Suppressor macrophage treated with lipopolysaccharide for 4 hours (primary cell): ENCODE data around the gene HDAC4.

ENCODE experiments used
- DNase-seq: peaks from one replicate; pipeline ENCODE4 v3.0.0-alpha.2; 2020

Gene HDAC4

GRCh38 chr2:239014458-239015217 is 386.2 kb downstream of the HDAC4 start:
- DNase-seq = no peak

DNA sequence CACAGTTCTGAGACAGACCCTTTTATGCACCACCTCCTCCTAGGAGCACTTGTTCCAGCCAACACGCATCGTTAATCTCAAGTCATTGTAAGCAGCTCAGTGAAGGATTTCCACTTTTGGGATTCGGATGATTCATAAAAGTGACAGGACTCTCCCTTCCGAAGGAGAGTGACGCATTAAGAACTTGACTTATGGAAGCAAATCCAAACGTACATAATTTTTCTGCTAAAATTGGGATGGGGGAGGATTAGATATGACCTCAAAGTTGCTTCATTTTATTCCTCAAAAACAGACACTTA is 387.2 kb downstream of the HDAC4 start:
- DNase-seq = no peak

- no peak for DNase-seq
Observed at GRCh38 chr2:239012936-239013677, 387.7 kb downstream of the HDAC4 start.

- DNase-seq = no peak
Observed at GRCh38 chr2:239012228-239012627, 388.6 kb downstream of the HDAC4 start.

- DNase-seq = no peak
Observed at GRCh38 chr2:239009589-239009961, 391.2 kb downstream of the HDAC4 start.

DNA sequence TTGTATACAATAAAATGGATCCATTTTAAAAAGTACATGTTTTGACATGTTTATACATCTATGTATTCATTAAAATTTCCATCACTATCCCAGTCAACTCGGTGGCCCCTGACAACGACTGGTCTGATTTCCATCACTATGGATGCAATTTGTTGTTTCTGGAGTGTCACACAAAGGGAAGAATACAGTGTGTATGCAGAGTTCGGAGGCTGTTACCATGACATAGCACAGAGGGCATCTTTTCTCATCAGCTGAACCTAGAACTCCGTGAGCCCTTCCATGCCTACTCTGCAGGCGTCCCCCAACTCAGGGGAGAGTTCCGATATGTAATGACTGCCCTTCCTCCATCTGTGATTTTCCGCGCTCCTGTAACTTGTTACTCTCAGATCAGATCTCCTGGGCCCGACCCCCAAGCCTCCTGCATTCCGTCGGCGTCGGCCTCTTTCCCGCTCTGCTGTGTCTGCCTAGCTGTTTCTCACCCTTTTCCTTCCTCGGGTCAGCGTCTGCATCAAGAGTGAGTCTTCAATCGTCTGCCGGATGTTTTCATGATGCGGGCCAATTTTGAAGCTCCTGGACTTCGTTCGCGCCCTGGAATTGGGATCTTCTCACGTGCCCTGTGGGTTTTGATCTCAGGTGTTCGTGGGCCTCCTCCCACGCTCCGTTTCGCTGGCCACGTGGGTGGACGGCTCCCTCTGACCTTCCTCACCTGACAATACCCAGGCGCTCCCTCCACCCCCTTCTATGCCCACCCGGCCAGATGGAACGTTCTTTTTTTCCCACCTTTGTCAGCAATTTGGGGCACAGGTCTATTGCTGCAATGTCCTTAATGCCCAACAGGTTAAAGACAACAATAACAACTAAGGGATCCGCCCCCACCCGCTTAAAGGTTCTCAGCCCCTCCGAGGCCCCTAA is 391.9 kb downstream of the HDAC4 start:
- no peak for DNase-seq

GRCh38 chr2:239008004-239008403 is 392.8 kb downstream of the HDAC4 start:
- no peak for DNase-seq

GRCh38 chr2:239006622-239007285 is 394.1 kb downstream of the HDAC4 start:
- DNase-seq = no peak

DNA sequence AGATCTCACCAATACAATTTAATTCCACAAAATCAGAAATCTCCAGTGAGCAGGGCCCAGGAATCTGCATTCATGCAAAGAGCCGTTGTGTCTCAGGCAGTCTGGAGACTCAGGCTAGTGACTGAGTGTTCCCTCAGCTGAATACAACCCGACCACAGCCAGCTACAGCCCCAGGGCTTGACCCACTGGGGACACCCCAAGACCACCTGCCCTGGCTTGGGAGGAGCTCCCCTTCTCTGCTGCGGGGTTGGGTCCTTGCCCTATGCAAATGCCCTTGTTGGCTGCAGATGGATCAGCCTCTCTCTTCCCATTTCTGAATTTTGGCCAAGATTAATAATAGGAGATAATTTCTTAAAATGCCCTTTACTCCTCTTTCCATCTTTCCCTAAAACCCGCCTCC is 395.2 kb downstream of the HDAC4 start:
- DNase-seq = no peak

DNA sequence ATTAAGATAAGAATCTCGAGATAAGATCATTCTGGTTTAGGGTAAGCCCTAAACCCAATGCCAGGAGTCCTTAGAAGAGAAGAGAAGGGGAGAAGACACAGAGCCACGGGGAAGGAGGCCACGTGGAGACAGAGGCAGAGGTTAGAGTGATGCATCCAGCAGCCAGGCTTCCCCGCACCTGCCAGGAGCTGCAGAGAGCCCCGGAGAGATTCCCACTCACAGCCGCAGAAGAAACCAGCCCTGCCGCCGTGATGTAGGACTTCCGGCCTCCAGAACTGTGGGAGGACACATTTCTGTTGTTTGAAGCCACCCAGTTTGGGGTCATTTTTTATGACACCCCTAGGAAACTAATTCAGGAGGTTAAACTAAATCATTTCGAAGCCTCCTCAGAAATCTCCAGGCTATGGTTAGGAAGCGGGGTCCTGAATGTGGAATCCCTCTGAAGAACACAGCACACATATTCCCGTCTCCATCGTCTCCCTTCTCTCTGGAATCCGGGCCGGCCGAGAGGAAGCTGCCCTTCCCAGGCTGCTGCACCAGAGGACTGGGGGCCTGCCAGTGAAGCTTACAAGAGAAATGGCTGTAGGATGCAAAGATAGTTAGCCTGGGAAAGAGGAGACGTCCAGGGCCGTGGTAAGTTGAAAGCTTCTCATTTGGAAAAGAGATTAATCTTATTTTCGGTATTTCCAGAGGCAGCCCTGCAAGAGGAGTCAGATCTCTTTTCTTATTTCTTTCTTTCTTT is 396.4 kb downstream of the HDAC4 start:
- DNase-seq = no peak

DNA sequence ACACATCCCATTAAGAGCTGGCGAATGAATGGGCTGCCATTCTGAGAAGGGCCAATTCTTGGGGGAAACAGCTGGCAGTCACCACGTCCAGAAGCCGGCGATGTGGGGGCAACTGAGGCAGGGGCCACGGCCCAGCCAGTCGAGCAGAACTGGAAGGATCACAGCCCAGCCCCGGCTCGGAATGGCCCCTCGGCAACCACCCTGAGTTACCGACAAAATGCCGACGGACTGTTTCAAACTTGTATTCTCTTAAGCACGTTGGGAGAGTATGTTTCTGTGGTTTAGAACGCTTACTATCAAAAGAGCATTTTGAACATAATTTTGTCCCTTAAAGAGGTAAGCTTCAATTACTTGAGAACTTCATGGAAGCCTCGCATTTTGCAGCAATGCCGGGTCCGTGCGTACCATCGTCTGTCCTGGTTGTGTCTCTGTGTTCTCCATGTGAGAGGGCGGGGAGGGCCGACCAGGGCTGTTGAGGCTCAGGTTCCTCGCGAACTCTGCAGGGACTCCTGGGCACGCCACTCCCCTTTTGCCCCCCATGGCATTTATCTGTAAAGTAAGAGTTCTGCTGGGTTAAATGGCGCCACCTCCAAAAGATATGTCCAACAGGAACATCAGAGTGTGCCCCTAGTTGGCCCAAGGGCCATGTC is 397.1 kb downstream of the HDAC4 start:
- no peak for DNase-seq

- no peak for DNase-seq
Observed at GRCh38 chr2:239002954-239003623, 397.7 kb downstream of the HDAC4 start.

GRCh38 chr2:239002591-239002953 is 398.2 kb downstream of the HDAC4 start:
- no peak for DNase-seq

DNA sequence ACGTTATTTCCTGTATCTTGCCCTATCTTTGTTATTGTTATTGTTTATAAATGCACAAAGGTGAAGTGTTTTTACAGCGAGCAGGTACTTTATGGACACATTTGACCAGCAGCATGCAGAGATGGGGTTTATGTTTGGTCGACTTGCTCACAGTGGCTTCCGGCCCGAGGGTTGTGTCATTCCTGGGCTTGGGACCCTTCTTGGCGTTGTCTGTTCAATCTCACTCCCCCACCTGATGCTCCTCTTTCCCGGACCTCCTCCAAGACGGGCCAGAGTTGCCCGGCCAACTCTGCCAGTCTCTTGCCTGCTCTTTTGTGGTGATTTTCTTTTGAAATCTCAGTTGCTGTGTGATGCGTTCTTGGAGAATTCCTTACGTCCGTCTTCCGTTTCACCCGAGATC is 399.0 kb downstream of the HDAC4 start:
- DNase-seq = no peak

GRCh38 chr2:239000500-239001073 is 400.2 kb downstream of the HDAC4 start:
- DNase-seq = no peak

DNA sequence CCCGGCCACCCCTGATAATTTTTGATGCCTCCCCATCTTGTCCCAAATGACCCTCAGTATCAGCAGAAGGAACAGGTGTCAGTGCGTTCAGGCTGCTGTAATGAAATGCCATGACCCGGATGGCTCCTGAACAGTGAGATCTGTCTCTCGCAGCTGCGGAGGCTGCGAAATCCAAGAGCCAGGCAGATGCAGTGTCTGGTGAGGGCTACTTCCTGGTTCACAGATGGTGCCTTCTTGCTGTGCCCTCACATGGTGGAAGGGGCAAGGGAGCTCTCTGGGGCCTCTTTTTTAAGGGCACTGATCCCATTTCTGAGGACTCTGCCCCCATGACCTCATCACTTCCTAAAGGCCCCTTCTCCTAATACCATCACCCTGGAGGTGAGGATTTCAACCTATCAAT is 400.7 kb downstream of the HDAC4 start:
- DNase-seq = no peak

- no peak for DNase-seq
Observed at GRCh38 chr2:238999291-238999741, 401.5 kb downstream of the HDAC4 start.

- DNase-seq = no peak
Observed at GRCh38 chr2:238998801-238999200, 402.0 kb downstream of the HDAC4 start.
